SU-DHL-6 (cell line): ENCODE results near the gene WDR5.

Experiments
- CTCF ChIP-seq: fragments of 200-600 bp; sonication (generic); IDR thresholded peaks from one replicate; pipeline ENCODE4 v1.5.1; 2017; ENCODE audit warnings: antibody characterized with exemption, mild to moderate bottlenecking, low read length, moderate library complexity; ENCODE audit not compliant: insufficient read depth, poor library complexity, severe bottlenecking
- EZH2phosphoT487 ChIP-seq: fragments of 200-600 bp; sonication (generic), shearing (Covaris generic); conservative IDR thresholded peaks from 2 replicates; pipeline ENCODE4 v1.6.1; 2018; ENCODE audit warnings: mild to moderate bottlenecking, antibody characterized with exemption, low read length, moderate library complexity, mixed read lengths

- no peak for TF ChIP-seq CTCF
- TF ChIP-seq EZH2phosphoT487: no peak
Measured at GRCh38 chr9:134182554-134183085, 46.7 kb downstream of the WDR5 start.
